Stimulated activated CD8-positive, alpha-beta memory T cell treated with anti-CD3 and anti-CD28 coated beads, Interleukin-4, amount 100 ng/mL, for 1 hour (primary cell): ENCODE measurements around the gene NOC4L.
"Not testable (repeated sequence)": the region's sequence is repeated elsewhere in the genome, so short reads cannot be mapped to it uniquely, and the experiment has no call there.

Experiments used
- DNase-seq, 2 donors: peaks; one replicate each; pipeline ENCODE4 v3.0.0-alpha.2; 2020; ENCODE audit warnings: low read depth in 2 of 2, low spot score in 1 of 2

The NOC4L gene

GRCh38 chr12:132142679-132143335, 1.4 kb upstream of the NOC4L start:
- no peak for DNase-seq

GRCh38 chr12:132143336-132144071, 753 bp upstream of the NOC4L start:
- no peak for DNase-seq

GRCh38 chr12:132144810-132145168, 532 bp downstream of the NOC4L start:
- DNase-seq: no peak

- DNase-seq: no peak
Measured at GRCh38 chr12:132145334-132145733, 1.1 kb downstream of the NOC4L start.

DNA sequence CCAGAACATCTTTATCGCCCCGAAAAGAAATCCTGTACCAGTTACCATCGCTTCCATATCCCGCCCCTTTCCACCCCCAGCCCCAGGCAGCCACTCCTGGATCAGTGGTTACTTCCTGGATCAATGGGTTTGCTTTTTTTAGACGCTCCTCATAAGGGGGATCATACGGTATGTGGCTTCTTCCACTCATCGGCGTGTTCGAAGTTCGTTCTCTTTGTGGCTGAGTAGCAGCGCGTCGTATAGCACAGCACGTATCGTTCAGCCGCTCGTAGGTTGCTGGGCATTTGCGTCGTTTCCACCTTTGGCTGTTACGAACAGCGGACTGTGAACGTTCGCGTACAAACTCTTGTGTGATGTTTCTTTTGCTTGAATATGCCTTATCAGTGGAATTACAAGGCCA, 1.8 kb downstream of the NOC4L start:
- DNase-seq: no peak

DNA sequence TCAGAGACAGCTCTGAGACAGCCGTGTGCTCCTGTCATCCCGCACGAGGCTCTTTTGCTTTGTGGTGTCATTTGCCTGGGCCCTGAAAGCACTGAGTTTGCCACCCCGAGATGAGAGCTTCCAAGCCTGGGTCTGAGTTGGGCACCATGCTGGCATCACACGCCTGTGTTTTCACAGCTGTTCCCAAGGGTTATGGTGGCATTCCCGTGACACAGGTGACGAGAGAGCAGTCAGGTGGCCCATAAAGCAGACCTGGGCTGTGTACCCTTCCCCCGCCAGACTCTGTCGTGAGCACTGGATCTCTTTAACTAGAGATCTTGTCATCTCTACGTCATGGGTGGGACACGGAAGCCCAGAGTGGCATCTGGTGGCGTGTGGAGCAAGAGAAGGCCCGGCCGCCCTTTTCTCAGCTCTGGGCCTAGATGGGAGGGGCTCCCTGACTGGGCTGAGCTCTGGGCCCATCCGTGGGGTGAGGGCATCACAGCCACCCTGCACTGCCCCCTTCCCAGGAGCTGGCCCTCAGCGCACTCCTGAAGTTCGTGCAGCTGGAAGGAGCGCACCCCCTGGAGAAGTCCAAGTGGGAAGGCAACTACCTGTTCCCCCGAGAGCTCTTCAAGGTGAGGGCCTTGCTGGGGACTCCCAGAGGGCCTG, 2.6 kb downstream of the NOC4L start:
- no peak for DNase-seq

GRCh38 chr12:132147423-132148367, 3.4 kb downstream of the NOC4L start:
- no peak for DNase-seq

- DNase-seq: no peak
Measured at GRCh38 chr12:132148368-132149045, 4.2 kb downstream of the NOC4L start.

- not testable (repeated sequence) for DNase-seq
Measured at GRCh38 chr12:132149526-132149925, 5.3 kb downstream of the NOC4L start.

GRCh38 chr12:132150780-132151144, 6.5 kb downstream of the NOC4L start:
- DNase-seq: no peak

- DNase-seq: no peak
Measured at GRCh38 chr12:132151145-132151765, 7.0 kb downstream of the NOC4L start.

DNA sequence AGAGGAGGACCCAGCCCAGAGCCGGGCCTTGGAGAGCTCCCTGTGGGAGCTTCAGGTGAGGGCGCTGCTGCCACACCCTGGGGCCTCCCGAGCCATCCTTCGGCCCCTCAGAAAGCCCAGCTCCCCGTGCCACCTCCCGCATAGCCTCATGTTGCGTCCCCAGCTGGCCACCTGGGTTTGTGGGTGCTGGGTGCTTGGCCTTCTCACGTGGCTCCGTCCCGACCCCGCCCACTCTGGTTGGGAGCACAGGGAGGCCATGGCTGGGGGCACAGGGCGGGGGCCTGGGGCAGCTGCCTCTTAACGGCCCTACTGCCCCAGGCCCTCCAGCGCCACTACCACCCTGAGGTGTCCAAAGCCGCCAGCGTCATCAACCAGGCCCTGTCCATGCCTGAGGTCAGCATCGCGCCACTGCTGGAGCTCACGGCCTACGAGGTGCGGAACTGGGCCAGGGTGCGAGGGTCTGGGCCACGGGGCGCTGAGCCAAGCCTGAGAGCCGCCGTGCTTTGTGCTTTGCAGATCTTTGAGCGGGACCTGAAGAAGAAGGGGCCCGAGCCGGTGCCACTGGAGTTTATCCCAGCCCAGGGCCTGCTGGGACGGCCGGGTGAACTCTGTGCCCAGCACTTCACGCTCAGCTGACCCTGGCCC, 7.6 kb downstream of the NOC4L start:
- DNase-seq: no peak

DNA sequence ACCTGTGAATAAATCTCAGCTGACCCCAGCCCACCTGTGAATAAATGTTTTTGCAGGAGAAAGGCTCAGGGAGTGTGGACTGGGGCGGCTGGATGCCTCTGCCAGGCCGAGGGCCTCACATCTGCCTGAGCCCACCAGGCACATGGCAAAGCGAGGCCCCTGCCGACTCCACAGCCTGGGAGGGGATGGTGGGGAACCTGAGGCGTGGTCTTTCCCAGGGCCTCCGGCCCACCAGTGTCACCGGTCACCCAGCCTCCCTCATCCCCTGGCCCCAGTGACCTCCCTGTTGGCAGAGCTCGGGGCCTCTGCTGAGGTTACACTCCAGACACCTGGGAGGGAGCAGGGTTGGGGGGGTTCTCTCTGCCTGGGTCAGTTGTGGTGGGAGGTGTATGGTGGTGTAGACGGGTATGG, 8.2 kb downstream of the NOC4L start:
- no peak for DNase-seq

- no peak for DNase-seq
Measured at GRCh38 chr12:132152953-132153352, 8.7 kb downstream of the NOC4L start.

GRCh38 chr12:132153501-132154340, 9.5 kb downstream of the NOC4L start:
- DNase-seq: peak; percentile 22 to 40

- DNase-seq: no peak
Measured at GRCh38 chr12:132154341-132154761, 10.1 kb downstream of the NOC4L start.

DNA sequence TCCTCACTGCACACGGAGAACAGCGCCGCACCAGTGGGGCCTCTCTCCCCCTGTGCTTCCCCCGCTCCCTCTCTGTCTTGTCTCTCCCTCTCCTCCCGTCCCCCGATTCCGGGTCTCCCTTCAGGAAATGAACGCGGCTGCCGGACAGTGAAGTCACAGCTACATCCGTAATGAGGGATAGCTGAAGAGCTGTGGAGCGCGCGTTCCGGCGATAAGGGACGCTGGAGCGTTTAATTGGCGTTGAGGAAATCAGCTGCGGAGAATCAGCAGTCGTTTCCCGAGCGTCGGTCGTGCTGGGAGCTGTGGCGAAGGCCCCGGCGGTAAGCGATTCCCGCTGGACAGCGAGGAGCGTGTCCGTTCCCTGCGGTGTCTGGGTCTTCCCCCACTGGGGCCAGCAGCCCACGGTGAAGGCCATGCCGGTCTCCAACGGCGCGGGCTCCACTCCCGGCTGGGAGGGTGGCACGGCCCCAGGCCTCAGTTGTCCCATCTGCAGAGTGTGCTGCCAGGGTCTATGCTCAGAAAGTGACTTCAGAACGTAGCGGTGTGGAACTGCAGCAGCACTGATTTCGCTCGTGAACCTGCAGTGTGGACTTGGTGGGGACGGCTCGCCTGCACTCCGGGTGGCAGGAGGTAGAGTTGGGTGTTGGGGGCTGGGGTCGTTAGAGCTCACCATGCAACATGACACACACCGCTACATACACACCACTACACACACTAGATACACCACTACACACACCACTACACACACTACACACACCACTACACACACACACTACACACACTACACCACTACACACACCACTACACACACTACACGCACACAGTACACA, 10.9 kb downstream of the NOC4L start:
- DNase-seq: no peak
